ENCODE data around the gene SMIM31.
A peak's percentile ranks its signal among the peaks of the same experiment; 100 is the strongest.

Gene SMIM31

DNA sequence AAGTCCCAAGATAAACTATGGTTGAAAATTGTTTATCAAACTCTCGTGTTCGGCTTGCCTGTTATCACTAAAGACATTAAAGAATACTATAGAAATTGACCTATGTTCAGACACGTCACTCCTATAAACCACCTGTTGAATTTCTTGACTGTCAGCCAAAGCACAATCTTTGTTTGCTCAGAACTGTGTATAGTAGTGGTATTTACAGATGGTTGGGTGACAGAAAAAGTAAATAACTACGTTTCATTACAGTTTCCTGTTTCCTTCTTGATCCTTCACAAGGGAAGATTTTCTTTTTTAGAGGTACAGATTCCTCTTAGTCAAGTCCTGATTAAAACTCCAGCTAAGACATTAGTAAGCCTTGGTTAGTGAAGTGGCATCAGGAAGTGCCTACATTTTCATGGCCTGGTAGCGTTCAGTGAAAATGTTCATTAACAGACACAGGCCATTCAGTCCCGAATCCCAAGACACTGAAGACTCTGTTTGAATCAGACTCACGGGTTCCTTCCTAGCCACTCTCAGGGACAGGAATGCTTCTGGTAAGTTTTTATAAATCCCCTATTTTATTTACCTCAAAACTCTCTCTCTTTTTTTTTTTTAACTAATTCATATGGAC is at the start of gene SMIM31:
SMIM31 (plus strand) TSS at position 259 of the 616 bp plus-strand sequence. CDS start 16,313 bp downstream, outside the sequence.
- FAIRE-seq: no peak

DNA sequence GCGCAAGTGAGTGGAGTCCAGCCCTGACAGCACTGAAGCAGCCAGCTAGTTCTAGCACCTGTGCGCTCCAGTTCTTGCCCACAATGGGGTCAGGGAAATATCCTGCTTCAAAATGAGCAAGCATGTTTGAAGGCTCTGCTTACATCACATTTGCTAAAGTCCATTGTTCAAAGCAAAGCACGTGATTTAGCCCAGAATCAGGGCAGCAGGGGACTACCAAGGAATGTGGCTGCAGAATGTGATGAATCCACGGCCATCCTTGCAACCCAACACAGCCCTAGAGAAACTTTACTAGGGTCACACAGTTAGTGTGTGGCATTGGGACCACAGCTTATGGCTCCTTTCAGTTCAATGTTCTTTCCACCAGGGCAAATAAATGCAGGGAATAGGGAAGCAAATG is 47.3 kb upstream of the SMIM31 start:
- FAIRE-seq: no peak

DNA sequence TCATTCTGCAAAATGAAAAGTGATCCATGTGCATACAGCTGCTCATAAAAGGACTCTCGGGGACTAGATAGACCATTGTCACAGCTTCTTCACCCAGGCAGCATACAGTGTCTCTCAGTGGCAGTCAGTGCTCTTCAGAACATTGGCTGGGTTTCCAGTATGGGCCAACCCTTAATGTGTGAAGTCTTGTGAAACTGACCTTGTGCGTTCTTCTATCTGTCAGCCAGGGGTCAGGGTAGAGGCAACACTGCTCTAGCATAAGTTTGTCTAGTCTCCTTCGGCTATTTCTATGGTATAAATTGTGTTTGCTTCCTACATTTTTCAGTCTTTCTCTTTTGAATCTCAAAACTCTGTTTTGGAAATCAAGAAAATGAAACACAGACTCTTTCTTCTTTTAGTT is 37.0 kb upstream of the SMIM31 start:
- no peak for FAIRE-seq

DNA sequence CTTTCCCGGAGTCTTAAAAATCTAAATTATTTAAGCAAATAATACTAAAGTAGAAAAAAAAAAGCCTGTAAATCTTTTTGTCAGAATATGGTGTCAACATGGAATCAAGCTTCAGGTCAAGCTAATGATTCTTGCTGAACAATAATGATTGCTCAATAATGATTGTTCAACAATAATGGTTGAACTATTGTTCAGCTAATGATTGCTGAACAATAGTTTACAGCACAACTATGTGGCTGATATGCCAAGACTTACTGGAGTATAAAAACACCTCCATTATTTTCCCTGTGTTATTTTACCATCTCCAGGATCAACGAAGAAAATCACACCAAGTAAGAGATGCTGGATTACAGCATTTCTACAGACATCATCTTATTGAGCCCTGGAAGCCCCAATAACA is 35.1 kb upstream of the SMIM31 start:
- no peak for FAIRE-seq

DNA sequence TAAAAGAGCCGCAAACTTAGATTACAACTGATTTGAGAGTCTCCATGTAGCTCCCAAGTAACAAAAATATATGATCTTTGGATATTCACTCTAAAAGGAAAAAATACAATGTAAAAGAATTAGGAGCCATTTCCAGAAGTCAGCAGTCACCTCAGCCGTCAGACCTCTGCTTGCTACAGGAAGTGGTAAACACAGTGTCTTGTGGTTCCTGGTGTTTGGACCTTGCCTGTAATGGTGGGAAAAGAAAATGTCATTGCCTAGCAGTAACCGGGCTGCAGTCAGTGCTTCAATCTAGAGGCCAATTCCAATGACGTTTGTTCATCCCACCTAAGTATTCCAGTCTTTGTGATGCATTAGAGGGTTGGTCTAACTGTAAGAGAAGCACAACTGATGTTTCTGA is 28.9 kb upstream of the SMIM31 start:
- FAIRE-seq: no peak

DNA sequence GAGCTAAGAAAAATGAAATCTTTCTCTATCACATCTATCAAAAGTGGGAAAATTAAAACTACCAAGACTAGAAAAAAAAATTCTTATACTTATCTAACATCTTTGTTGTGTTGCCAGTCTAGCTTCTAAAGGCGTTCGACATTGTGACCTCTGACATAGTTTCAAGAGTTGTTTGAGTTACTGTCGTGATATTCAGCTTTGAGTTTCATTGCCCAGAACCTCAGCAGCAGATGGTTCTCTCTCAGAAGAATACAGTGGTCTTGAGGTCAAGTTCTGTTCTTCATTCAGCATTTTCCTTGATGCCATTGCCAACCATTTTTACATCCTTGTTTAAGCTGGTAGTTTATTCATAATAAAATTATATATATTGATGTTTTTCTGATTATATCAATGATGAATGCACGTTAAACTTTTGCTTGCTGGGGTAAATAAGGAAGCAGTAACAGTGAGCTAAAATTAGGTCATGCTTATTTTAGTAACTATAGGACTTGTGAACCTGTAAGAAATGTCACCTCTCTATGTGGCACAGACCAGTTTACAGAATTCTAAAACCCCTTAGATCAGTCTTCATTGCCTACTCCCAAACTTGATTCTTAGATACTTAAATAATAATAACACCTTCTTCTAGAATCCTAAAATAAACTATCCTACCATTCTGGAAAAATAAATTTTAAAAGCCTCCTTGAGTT is 23.1 kb upstream of the SMIM31 start:
- no peak for FAIRE-seq

DNA sequence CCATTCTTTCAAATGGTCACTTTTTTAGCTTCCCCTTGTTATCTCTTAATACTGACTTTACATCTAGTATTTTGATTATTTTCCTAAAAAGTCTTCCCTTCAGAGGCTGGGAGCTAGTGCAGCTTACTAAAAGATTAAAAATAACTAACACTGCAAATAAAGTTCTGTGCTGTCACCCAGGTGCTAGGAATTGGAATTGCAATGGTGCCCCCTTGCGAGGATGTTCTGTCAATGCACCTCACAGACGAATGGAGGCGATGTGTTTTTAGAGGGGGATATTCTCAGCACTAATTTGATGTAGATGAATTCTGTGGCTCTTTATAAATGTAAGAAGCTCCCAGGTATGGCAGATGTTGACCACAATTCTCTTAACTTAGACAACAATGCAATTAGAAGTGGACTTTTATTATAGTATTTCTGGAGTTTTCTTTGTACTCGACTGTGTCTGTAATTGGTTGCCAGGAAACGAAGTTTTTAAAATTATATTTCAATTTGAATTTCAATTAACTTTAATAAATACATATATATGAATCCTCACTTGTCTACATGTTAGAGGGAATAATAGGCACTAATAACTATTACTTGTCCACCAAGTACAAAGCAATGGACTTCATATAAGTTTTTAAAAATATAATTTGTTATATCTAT is 22.0 kb upstream of the SMIM31 start:
- peak; percentile 92 for FAIRE-seq

DNA sequence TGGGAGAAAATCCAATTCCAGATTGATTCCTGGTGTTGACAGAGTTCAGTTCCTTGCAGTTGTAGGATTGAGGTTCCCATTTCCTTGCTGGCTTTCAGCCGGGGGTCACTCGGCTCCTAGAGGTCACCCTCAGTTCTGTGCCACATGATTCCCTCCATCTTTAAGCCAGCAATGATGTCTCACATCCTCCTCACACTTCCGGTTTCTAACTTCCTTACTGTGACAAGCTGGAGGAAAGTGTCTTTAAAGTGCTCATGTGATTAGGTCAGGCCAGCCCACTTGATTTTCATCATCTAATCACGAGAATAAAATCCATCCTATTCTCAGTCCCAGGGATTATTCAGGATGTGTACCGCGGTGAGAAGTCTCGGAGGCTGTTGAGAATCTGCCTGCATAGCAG is 19.4 kb upstream of the SMIM31 start:
- no peak for FAIRE-seq

DNA sequence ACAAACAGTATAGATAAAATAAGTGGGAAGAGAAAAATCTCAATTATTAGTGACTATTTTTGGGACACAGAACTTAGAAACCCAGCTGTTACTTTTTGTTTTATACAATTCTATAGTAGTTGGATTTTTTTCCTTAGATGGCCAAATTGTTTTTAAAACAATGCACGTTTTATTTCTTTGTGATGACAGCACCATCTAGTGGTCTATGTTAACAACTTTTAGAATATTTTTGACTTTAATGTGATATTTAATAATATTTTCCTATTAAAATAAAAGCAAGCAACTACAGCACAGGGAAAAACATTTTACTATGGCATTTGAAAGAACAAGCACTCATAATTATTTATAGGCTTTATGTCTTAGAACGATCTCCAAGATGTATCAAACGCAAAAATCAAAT is 5.6 kb upstream of the SMIM31 start:
- FAIRE-seq: peak; percentile 99

DNA sequence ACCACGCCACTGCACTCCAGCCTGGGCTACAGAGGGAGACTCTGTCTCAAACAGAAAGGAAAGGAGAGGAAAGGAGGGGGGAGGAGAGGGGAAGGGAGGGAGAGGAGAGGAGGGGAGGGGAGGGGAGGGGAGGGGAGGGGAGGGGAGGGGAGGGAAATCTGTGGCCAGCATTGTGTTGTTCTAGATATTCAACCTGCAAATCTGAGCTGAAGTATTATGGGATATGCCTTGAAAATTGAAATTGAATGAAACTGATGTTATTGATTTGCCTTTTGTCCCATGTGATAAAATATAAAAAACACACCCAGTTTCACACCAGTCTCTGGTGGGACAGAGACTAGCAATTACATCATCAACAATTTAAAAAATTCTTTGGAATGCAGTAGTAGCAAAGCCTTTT is 1.5 kb downstream of the SMIM31 start:
- no peak for FAIRE-seq

DNA sequence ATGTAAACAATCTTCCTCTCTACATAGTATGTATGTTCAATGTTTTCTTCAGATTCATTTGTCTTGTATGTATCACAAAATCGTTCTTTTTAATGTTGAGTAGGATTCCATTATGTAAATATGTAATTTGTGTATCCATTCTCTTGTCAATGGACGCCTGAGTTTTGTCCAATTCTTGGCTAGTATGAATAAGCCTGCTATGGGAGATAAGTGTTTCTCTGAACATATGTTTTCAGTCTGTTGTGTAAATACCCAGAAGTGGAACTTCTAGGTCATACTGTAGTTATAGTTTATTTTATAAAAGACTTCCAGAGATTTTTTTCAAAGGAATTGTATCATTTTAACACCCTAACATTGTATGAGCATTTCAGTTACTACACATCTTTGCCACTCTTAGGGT is 2.8 kb downstream of the SMIM31 start:
- no peak for FAIRE-seq

DNA sequence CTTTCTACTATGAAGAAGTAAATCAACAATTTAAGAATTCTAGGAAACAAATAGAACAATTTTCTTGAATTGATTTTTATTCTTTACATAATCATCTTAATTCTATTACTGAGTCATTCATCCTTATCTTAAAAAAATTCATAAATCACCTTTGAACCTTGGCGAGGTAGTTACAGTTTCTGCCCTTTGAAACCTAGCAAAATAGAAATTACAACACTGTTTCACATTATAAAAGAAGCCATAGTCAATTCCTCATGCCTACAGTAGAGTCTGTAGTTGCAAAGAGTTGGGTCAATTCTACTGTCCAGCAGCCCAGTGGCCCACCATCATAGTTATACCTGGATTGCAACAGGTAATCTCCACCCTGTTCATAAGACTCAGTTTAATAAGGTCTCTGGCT is 7.3 kb downstream of the SMIM31 start:
- no peak for FAIRE-seq

DNA sequence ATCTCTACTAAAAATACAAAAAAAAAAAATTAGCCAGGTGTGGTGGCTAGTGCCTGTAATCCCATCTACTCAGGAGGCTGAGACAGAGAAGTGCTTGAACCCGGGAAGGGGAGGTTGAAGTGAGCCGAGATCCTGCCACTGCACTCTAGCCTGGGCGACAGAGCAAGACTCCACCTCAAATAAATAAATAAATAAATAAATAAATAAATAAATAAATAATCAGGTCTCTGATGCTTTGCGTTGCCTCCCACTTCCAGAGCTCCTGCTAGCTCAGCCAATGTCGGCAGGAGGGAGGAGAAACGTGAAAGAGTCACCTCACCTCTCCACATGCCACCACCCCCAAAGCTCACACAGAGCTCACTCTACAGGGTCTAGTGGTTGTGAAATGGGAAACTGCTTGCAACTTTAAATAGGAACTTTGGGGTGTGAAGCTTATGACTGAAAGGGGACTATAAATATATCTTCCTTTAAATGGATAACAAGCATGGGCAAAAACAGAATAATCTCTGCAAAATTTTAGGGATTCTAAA is 7.9 kb downstream of the SMIM31 start:
- no peak for FAIRE-seq

DNA sequence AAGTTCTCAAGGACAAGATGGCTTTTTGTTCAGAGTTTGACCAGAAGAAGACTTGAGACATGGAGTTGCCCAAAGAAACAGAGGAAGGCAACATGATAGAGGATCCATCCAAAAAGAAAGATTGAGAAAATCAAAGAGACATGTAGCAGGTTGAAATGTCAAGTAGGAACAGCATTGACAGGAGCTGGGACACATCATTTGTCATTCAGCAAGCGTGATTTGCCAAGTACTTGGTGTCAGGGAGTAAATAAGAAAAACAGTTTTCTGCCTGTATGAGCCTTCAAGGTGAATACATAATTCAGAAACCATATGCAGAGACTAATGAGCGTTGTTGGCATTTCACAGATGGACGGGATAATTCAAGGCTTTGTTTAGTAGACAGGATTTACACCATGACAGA is 11.2 kb downstream of the SMIM31 start:
- FAIRE-seq: no peak

DNA sequence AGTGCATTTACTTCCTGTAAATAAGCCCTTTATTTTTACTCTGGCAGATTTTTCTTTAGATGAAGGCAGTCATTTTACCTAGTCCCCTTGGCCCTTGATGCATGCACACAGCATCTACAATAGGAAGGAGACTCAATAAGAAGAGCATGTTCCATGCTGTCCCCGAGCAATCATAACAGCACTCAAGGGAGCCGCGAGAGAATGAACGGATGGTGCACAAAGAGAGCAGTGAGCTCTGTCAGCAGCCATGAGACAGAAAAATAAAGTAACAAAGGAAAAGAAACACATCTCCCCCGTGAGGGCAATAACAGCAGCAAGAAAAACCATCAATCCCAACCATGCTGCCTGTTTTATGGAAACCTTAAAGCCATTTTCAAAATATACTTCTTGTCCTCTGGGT is 11.9 kb downstream of the SMIM31 start:
- no peak for FAIRE-seq

DNA sequence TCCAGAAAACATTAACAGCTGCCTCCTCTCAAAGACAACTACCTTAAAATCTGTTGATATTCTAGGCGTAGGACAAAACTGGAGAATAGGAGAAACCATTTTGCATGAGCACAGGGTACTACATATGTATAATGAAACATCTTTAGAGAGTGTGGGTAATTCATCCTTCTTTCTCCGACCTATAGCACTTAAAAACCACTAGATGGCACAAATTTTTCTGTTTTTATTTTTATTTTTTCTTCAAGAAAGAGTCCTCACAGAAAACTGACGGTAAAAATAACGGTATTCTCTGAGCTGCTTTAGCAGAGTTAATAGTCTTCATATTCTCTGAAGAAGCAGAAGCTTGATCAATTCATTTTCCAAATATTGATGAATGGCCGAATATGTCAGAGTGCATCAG is 14.6 kb downstream of the SMIM31 start:
- peak; percentile 49 for FAIRE-seq

DNA sequence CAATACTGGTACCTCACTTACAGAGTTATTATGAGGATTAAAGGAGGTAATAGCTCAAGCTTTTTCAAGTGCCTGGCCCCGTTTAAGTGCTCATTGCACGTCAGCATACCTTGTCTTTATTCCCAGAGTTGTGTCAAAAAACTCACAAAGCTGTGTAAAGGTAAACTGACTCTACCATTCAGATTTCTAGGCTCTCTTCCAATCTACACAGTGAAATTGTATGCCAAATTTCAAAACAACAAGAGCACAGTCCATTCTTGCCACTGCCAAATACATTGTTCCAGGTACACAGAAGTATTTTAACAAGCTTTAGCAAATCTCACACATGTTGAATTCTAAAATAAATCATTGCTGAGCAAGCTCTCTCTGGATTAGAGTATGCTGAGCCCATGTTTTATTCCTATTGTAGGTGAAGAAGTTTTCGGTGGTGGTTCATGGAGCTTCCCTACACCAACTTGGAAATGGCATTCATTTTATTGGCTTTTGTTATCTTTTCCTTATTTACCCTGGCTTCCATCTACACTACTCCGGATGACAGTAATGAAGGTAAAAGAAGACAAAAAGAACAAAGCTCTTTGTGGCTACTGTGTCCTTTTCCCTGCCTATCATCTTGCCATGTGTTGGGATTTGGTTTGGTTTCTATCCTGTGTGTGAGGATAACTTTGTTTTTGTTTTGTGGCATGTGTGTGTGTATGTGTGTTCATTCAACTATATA is 16.2 kb downstream of the SMIM31 start:
- no peak for FAIRE-seq

DNA sequence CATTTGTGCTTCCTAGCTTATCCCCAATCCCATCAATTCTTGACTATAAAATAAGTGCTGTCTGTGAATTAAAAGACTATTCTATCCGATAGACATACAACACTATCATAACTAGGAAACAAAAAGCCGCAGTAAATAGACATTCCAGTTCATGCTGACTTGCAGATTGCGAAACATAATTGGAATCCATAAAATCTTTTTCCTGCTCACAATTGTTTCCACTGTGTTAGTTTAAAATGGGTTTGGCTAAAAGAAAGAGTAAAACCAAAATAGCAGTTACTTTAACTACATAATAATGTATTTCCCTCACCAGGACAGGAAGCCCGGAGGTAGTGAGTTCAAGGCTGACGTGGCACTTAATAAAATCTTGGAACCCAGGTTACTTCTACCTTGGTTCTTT is 17.2 kb downstream of the SMIM31 start:
- no peak for FAIRE-seq

DNA sequence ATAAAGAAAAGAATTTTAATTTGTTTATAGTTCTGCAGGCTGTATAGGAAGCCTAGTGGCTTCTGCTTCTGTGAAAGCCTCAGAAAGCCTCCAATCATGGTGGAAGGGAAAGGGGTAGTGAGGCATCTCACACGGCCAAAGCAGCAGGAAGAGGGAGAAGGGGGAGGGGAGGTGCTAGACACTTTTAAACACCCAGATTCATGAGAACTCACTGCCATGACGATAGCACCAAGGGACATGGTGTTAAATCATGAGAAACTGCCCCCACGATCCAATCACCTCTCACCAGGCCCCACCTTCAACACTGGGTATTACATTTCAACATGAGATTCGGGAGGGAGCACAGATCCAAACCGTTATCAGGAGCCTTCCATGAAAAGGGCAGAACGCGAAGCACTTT is 18.1 kb downstream of the SMIM31 start:
- no peak for FAIRE-seq

DNA sequence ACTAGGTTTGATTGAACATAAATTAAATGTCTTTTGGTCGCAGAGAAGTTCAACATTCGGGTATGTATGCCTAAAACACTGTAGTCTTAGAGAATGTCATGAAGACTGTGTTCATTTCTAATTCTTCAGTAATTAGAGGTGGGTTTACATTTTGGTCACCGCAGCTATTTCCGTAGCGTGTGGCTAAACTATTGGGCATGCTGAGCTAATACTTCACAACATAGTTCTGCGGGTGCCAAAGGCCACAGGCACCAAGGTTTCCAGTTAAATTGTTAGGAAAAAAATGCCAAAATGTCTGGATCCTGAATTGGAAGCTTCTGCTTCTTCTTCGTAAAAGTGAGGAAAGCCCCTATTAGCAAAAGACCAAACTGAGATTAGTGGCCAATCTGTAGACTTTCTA is 25.1 kb downstream of the SMIM31 start:
- FAIRE-seq: no peak

DNA sequence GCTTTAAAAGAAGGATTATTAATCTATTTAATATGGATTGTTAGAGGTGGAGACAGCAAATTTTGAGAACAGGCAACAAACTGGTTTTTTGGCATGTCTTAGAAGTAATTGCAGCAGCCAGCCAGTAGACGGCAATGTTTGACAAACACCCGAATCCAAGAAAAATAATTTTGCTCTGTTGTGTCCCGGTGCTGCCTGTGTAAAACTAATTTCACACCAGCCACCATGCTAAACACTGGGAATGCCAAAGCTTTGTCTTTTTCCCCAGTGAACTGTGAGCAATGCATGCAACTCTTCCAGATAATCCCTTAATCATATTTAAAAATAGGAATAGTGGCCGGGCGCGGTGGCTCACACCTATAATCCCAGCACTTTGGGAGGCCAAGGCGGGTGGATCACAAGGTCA is 25.9 kb downstream of the SMIM31 start:
- peak; percentile 27 for FAIRE-seq

DNA sequence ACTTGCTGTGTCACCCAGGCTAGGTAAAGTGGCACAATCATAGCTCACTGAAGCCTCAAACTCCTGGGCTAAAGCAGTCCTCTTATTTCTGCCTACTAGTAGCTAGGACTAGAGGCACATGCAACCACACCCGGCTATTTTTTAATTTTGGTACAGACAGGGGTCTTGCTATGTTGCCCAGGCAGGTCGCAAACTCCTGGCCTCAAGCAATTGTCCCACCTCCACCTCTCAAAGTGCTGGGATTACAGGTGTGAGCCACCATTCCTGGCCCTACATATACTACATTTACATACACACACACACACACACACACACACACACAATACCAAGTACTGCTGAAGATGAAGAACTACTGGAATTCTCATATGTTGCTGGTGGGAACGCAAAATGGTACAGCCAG is 26.9 kb downstream of the SMIM31 start:
- FAIRE-seq: no peak

DNA sequence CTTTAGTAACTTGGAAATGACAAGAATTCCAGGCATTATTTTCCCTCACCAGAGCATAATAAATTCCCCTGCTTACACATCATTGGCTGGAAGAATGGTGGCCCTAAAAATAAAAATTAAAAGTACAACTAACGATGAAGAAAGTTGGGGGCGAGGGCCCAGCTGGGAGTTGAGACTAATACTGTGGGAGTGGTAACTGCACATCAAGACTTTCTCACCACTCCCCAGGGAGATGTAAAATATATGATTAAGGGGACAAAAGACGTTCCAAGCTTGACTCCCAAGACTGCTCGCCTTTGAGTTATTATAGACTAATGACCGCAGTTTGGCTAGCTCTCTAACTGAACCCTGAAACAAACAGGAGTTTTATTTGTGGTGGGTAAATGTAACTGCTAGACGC is 30.0 kb downstream of the SMIM31 start:
- FAIRE-seq: no peak

DNA sequence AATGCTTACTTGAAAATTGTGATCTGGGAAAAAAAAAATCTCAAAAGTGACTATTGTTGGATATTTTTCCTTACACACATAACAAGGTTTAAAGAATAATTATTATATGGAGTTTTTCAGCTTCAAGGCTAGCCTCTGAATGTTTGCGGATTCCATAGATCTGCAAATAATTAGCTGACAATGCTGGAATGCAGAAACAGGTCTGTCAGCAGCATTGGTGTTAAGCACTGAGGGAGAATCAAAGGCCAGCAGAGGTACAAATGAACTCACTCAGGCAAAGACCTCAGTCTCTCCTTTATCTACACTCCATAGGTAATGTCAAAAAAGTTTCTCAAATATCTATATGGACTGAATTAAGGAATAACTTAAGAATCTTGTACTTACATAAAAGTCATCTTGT is 35.1 kb downstream of the SMIM31 start:
- FAIRE-seq: no peak
